ENCODE results near the gene RLN2. TPM values are rescaled to one million over a fixed set of nuclear protein-coding genes. Genes with fewer than 3 reads are reported as not detected.

RLN2 gene
- total and polyA plus RNA-seq, 2 donors = 3.1 to 5.2 TPM

DNA sequence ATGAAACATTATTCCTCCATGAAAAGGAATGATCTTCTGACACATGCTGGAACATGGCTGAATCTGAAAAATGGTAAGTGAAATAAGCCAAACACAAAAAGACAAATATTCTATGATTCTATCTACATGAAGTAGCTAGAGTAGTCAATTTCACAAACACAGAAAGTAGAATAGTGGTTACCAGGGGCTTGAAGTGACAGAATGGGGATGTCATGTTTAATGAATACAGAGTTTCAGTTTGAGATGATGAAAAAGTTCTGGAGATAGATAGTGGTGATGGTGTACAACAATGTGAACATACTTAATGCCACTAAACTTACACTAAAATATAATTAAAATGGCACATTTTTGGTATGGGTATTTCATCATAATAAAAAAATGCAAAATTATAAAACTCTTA is 18.3 kb downstream of the RLN2 start:
- Histone ChIP-seq H3K36me3 (ENCODE audit: control insufficient read depth in 2 of 2, insufficient read depth in 2 of 2, low read length in 1 of 2) (no peaks in the 10 kb centered on the region), H3K27ac (ENCODE audit: low read depth in 1 of 2, low read length in 1 of 2) (no peak overlapping the region), H3K9me3 (ENCODE audit: control insufficient read depth in 2 of 2, insufficient read depth in 1 of 2, low read length in 1 of 2) (no peaks in the 10 kb centered on the region), H3K4me3 (ENCODE audit: low read length in 2 of 2) (no peak overlapping the region), H3K4me1 (ENCODE audit: control insufficient read depth in 2 of 2, insufficient read depth in 2 of 2, low read length in 2 of 2) (no peaks in the 10 kb centered on the region), H3K27me3 (ENCODE audit: control insufficient read depth in 2 of 2, insufficient read depth in 1 of 2, low read length in 1 of 2) (no peaks in the 10 kb centered on the region)
- no peak for DNase-seq (ENCODE audit: low read depth in 6 of 9, low spot score in 9 of 9)

DNA sequence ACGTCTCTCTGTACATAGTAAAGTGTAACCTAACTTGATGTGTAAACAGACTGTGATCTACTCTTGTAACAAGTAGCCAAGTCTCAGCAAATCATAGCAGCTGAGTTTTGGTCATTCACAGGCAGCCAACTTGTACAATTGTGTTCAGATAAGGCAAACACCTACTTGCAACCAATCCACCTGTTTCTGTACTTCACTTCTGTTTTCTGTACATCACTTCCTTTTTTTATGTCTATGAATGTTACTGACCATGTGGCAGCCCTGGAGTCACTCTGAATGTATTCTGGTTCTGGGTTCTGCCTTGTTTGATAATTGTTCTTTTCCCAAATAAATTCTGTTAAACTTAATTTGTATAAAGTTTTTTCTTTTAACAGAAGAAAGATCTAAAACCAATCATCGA is 26.0 kb downstream of the RLN2 start:
- H3K4me3 ChIP-seq (ENCODE audit: low read length in 2 of 2) = no peak overlapping the region
- DNase-seq (ENCODE audit: low read depth in 6 of 9, low spot score in 9 of 9) = no peak
- no peaks in the 10 kb centered on the region for H3K4me1 ChIP-seq (ENCODE audit: control insufficient read depth in 2 of 2, insufficient read depth in 2 of 2, low read length in 2 of 2)
- H3K36me3 ChIP-seq (ENCODE audit: control insufficient read depth in 2 of 2, insufficient read depth in 2 of 2, low read length in 1 of 2) = no peaks in the 10 kb centered on the region
- no peaks in the 10 kb centered on the region for H3K9me3 ChIP-seq (ENCODE audit: control insufficient read depth in 2 of 2, insufficient read depth in 1 of 2, low read length in 1 of 2)
- no peaks in the 10 kb centered on the region for H3K27me3 ChIP-seq (ENCODE audit: control insufficient read depth in 2 of 2, insufficient read depth in 1 of 2, low read length in 1 of 2)
- WGBS = 90% methylated on average over 2 of the region's 2 CpGs
- H3K27ac ChIP-seq (ENCODE audit: low read depth in 1 of 2, low read length in 1 of 2) = no peak overlapping the region

DNA sequence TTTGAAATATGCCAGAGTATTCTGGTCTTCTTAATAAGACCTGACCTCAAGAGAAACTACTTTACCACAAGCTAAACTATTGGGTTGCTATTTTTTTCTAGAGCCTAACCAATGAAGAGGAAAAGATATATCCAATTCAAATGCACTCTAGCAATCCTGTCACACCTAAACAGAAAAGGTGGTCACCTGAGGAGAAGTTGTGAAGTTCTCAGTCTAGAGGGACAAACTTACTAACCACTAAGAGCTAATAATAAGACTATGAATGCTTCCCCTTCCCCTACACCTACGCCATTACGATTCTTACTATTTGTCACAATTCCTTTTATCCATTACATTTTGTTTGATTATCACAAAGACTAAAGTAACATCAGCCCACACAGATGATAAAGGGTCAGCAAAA is 29.7 kb downstream of the RLN2 start:
- Histone ChIP-seq H3K4me1 (ENCODE audit: control insufficient read depth in 2 of 2, insufficient read depth in 2 of 2, low read length in 2 of 2) (no peaks in the 10 kb centered on the region), H3K4me3 (ENCODE audit: low read length in 2 of 2) (no peak overlapping the region), H3K27ac (ENCODE audit: low read depth in 1 of 2, low read length in 1 of 2) (no peak overlapping the region), H3K27me3 (ENCODE audit: control insufficient read depth in 2 of 2, insufficient read depth in 1 of 2, low read length in 1 of 2) (no peaks in the 10 kb centered on the region), H3K36me3 (ENCODE audit: control insufficient read depth in 2 of 2, insufficient read depth in 2 of 2, low read length in 1 of 2) (no peaks in the 10 kb centered on the region), H3K9me3 (ENCODE audit: control insufficient read depth in 2 of 2, insufficient read depth in 1 of 2, low read length in 1 of 2) (no peaks in the 10 kb centered on the region)
- no peak for DNase-seq (ENCODE audit: low read depth in 6 of 9, low spot score in 9 of 9)
- 98% methylated on average over 2 of the region's 2 CpGs for WGBS

DNA sequence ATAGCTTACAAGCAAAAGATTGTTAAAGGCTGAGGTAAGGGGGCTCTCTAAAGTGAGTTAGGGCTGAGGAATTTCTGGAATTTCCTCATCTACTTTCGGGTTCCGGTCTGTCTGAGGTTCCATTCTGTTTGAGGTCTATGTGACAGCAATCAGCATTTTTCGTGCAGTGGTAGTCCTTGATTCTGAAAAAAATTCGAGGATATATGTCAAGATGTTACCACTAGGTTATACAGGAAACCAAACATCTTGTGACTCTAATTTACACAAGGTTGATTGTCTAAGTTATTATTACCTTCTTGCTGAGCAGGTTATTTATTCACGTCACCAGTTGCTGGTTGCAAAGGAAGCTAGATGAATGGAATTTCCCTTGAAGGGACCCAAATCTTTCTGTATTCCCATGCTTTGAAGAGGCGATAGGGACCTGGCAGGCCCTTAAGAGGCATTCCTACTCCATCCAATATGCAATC is 35.2 kb downstream of the RLN2 start:
- no peak for DNase-seq (ENCODE audit: low read depth in 6 of 9, low spot score in 9 of 9)
- no peaks in the 10 kb centered on the region for H3K9me3 ChIP-seq (ENCODE audit: control insufficient read depth in 2 of 2, insufficient read depth in 1 of 2, low read length in 1 of 2)
- no peak overlapping the region for H3K4me3 ChIP-seq (ENCODE audit: low read length in 2 of 2)
- no peaks in the 10 kb centered on the region for H3K27me3 ChIP-seq (ENCODE audit: control insufficient read depth in 2 of 2, insufficient read depth in 1 of 2, low read length in 1 of 2)
- no peaks in the 10 kb centered on the region for H3K4me1 ChIP-seq (ENCODE audit: control insufficient read depth in 2 of 2, insufficient read depth in 2 of 2, low read length in 2 of 2)
- no peak overlapping the region for H3K27ac ChIP-seq (ENCODE audit: low read depth in 1 of 2, low read length in 1 of 2)
- 82% methylated on average over 6 of the region's 6 CpGs for WGBS
- H3K36me3 ChIP-seq (ENCODE audit: control insufficient read depth in 2 of 2, insufficient read depth in 2 of 2, low read length in 1 of 2) = no peaks in the 10 kb centered on the region

DNA sequence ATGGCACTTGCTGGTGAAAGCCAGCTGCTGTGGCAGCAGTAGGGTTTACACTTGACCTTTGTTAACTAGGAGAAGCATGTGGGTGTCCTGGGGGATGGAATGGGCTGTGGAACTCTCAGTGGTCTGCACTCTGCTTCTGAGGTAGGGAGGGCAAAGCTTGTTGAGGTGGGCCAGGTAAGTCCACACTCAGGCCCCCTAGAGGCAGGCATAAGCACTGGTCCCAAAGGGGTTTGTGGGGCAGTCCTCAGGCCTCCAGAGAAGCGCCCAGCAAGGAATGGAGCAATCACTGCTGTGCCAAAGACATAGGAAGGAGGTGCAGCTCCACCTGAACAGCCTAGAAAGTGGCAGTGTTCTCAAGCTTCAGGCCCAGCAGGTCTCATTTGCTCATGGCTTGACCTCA is 38.6 kb downstream of the RLN2 start:
- H3K4me1 ChIP-seq (ENCODE audit: control insufficient read depth in 2 of 2, insufficient read depth in 2 of 2, low read length in 2 of 2) = no peaks in the 10 kb centered on the region

DNA sequence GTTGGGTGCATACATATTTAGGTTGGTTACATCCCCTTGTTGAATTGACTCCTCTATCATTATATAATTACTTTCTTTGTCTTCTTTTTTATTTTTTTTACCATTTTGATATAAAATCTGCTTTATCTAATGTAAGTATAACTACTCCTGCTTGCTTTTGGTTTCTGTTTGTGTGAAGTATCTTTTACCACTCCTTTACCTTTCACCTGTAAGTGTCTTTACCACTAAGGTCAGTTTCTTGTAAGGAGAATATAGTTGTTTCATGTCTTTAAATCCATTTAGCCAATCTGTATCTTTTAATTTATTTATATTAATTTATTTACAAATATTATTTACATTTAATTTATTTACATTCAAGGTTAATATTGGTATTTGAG is 40.3 kb downstream of the RLN2 start:
- H3K9me3 ChIP-seq (ENCODE audit: control insufficient read depth in 2 of 2, insufficient read depth in 1 of 2, low read length in 1 of 2) = no peaks in the 10 kb centered on the region
- no peak overlapping the region for H3K4me3 ChIP-seq (ENCODE audit: low read length in 2 of 2)
- H3K4me1 ChIP-seq (ENCODE audit: control insufficient read depth in 2 of 2, insufficient read depth in 2 of 2, low read length in 2 of 2) = no peaks in the 10 kb centered on the region
- no peak overlapping the region for H3K27ac ChIP-seq (ENCODE audit: low read depth in 1 of 2, low read length in 1 of 2)
- no peak for DNase-seq (ENCODE audit: low read depth in 6 of 9, low spot score in 9 of 9)
- H3K27me3 ChIP-seq (ENCODE audit: control insufficient read depth in 2 of 2, insufficient read depth in 1 of 2, low read length in 1 of 2) = no peaks in the 10 kb centered on the region
- no peaks in the 10 kb centered on the region for H3K36me3 ChIP-seq (ENCODE audit: control insufficient read depth in 2 of 2, insufficient read depth in 2 of 2, low read length in 1 of 2)

More for the DNA sequence above, 38.6 kb downstream of the RLN2 start:
- Histone ChIP-seq H3K36me3 (ENCODE audit: control insufficient read depth in 2 of 2, insufficient read depth in 2 of 2, low read length in 1 of 2) (no peaks in the 10 kb centered on the region), H3K9me3 (ENCODE audit: control insufficient read depth in 2 of 2, insufficient read depth in 1 of 2, low read length in 1 of 2) (no peaks in the 10 kb centered on the region), H3K4me3 (ENCODE audit: low read length in 2 of 2) (no peak overlapping the region), H3K27ac (ENCODE audit: low read depth in 1 of 2, low read length in 1 of 2) (no peak overlapping the region), H3K27me3 (ENCODE audit: control insufficient read depth in 2 of 2, insufficient read depth in 1 of 2, low read length in 1 of 2) (no peaks in the 10 kb centered on the region)
- DNase-seq (ENCODE audit: low read depth in 6 of 9, low spot score in 9 of 9) = no peak
- 60% methylated on average over 1 of the region's 1 CpG for WGBS

DNA sequence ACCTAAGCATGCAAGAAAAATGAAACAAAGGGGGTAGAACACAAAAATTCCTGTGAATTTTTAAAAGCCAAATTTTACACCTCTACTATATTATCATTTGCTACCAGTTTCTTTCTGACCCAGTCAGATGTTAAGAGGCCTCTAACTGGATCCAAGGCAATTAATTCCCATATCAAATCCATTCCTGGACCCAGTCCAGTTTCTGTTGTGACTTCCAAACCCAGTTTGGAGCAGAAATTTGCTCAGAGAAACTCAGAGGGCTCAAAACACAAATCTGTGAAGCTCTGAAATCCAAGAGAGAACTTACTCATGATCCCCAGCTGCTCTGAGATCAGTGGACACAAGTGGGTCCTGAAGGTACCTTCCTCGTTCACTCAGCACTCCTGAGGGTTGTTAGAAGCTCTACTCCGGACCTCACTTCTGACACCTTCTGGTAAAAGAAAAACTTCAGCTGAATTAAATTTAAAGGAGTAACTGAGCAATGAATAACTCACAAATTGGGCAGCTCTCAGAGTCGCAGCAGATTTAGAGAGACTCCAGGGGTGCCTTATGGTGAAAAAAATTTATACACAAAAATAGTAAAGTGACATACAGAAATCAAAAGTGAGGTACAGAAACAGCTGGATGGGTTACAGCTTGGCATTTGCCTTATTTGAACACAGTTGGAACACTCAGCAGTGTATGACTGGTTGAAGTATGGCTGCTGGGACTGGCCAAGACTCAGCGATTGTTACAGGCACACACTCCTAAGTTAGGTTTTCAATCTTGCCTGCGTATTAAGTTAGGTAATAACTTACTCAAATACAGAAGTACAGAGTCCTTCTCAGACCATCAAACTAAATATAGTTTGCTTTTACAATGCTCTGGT is 40.9 kb downstream of the RLN2 start:
- no peaks in the 10 kb centered on the region for H3K36me3 ChIP-seq (ENCODE audit: control insufficient read depth in 2 of 2, insufficient read depth in 2 of 2, low read length in 1 of 2)
- no peak overlapping the region for H3K4me3 ChIP-seq (ENCODE audit: low read length in 2 of 2)
- H3K4me1 ChIP-seq (ENCODE audit: control insufficient read depth in 2 of 2, insufficient read depth in 2 of 2, low read length in 2 of 2) = no peaks in the 10 kb centered on the region
- no peaks in the 10 kb centered on the region for H3K27me3 ChIP-seq (ENCODE audit: control insufficient read depth in 2 of 2, insufficient read depth in 1 of 2, low read length in 1 of 2)
- H3K27ac ChIP-seq (ENCODE audit: low read depth in 1 of 2, low read length in 1 of 2) = no peak overlapping the region
- peak in 1 of 9 donors; percentile 19 for DNase-seq (ENCODE audit: low read depth in 6 of 9, low spot score in 9 of 9)
- 56% methylated on average over 5 of the region's 5 CpGs for WGBS
- H3K9me3 ChIP-seq (ENCODE audit: control insufficient read depth in 2 of 2, insufficient read depth in 1 of 2, low read length in 1 of 2) = no peaks in the 10 kb centered on the region

Other genes with a start within 250 kb of the RLN2 start
- not detected for gene INSL6, start 119.1 kb downstream of the RLN2 start, total RNA-seq
- gene INSL6, start 119.1 kb downstream of the RLN2 start, polyA plus RNA-seq = not detected
- 0.05 TPM for gene INSL4, start 73.3 kb downstream of the RLN2 start, total RNA-seq
- 0.18 TPM for gene INSL4, start 73.3 kb downstream of the RLN2 start, polyA plus RNA-seq
- 3.6 TPM for gene RLN1, start 35.2 kb upstream of the RLN2 start, total RNA-seq
- gene RLN1, start 35.2 kb upstream of the RLN2 start, polyA plus RNA-seq = 1.3 TPM
- gene PLGRKT, start 133.2 kb upstream of the RLN2 start, total RNA-seq = 53.7 TPM
- 38.8 TPM for gene PLGRKT, start 133.2 kb upstream of the RLN2 start, polyA plus RNA-seq
- gene CD274, start 145.8 kb upstream of the RLN2 start, total RNA-seq = 21.7 TPM
- gene CD274, start 145.8 kb upstream of the RLN2 start, polyA plus RNA-seq = 10.9 TPM
- gene PDCD1LG2, start 205.8 kb upstream of the RLN2 start, total RNA-seq = 8.2 TPM
- 3.4 TPM for gene PDCD1LG2, start 205.8 kb upstream of the RLN2 start, polyA plus RNA-seq